GM18870 (cell line): ENCODE measurements around the gene PEX1.
"Not testable (repeated sequence)": the region's sequence is repeated elsewhere in the genome, so short reads cannot be mapped to it uniquely, and the experiment has no call there.

Experiments used
- ATAC-seq: cut with Tn5 transposase; IDR thresholded peaks from one replicate; pipeline ENCODE4 v1.9.1; 2021; ENCODE audit warnings: moderate library complexity; ENCODE audit not compliant: unreplicated experiment

Gene PEX1

GRCh38 chr7:92461027-92462003 lies 67.0 kb downstream of the PEX1 start:
- ATAC-seq, result no peak

GRCh38 chr7:92460510-92460909 lies 67.8 kb downstream of the PEX1 start:
- ATAC-seq, result no peak

GRCh38 chr7:92460109-92460508 lies 68.2 kb downstream of the PEX1 start:
- ATAC-seq, result no peak

GRCh38 chr7:92456236-92456635 lies 72.1 kb downstream of the PEX1 start:
- no peak for ATAC-seq

- ATAC-seq, result no peak
These were observed 76.7 kb downstream of the PEX1 start for GRCh38 chr7:92451645-92452044.

- ATAC-seq, result peak; percentile 39
These were observed 80.0 kb downstream of the PEX1 start for GRCh38 chr7:92448205-92448747.

- ATAC-seq, result peak; percentile 86
These were observed 80.7 kb downstream of the PEX1 start, which contains the start of gene GATAD1 for GRCh38 chr7:92447345-92448204. Gene GATAD1, plus strand, starts transcription at chr7:92447482. Its CDS starts 248 bp downstream, at chr7:92447730.

GRCh38 chr7:92446869-92447344 lies 81.4 kb downstream of the PEX1 start:
- no peak for ATAC-seq

- ATAC-seq, result not testable (repeated sequence)
These were observed 85.6 kb downstream of the PEX1 start for GRCh38 chr7:92442720-92443119.

GRCh38 chr7:92437956-92438491 lies 90.3 kb downstream of the PEX1 start:
- ATAC-seq, result no peak
